ENCODE results near the gene SPARCL1. TPM values are rescaled to one million over a fixed set of nuclear protein-coding genes. Genes with fewer than 3 reads are reported as not detected.

Gene SPARCL1
- polyA plus RNA-seq, 3 donors = not detected

GRCh38 chr4:87517621-87518020 lies 11.6 kb downstream of the SPARCL1 start:
- no peak overlapping the region for H2AFZ ChIP-seq (ENCODE audit: insufficient read depth, low read depth, low read length, poor library complexity, severe bottlenecking)
- Mint-ChIP-seq H3K4me1 (no peaks in the 10 kb centered on the region), H3K36me3 (no peaks in the 10 kb centered on the region), H3K27me3 (ENCODE audit: low read depth in 3 of 3) (peaks cover 0 to 2% (median 0%) of the 10 kb centered on the region in 3 donors), H3K4me3 (no peak overlapping the region), H3K27ac (no peak overlapping the region), H3K9me3 (peaks cover 0 to 2% (median 0%) of the 10 kb centered on the region in 7 donors)
- TF ChIP-seq, protein P1, sequence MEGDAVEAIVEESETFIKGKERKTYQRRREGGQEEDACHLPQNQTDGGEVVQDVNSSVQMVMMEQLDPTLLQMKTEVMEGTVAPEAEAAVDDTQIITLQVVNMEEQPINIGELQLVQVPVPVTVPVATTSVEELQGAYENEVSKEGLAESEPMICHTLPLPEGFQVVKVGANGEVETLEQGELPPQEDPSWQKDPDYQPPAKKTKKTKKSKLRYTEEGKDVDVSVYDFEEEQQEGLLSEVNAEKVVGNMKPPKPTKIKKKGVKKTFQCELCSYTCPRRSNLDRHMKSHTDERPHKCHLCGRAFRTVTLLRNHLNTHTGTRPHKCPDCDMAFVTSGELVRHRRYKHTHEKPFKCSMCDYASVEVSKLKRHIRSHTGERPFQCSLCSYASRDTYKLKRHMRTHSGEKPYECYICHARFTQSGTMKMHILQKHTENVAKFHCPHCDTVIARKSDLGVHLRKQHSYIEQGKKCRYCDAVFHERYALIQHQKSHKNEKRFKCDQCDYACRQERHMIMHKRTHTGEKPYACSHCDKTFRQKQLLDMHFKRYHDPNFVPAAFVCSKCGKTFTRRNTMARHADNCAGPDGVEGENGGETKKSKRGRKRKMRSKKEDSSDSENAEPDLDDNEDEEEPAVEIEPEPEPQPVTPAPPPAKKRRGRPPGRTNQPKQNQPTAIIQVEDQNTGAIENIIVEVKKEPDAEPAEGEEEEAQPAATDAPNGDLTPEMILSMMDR (IDR thresholded peaks at IDR 0.05) = no peak
- no peaks in the 10 kb centered on the region for H3K79me2 ChIP-seq (ENCODE audit: insufficient read depth, low read length)
- WGBS (ENCODE audit: insufficient coverage) = 100% methylated on average over 2 of the region's 2 CpGs
- H3K4me1 ChIP-seq (ENCODE audit: control insufficient read depth in 1 of 2, insufficient read depth in 2 of 2, low read length in 2 of 2) = no peaks in the 10 kb centered on the region
- no peak overlapping the region for H3K4me3 ChIP-seq (replicated peaks in 1 of 3; ENCODE audit: low read depth in 2 of 3, low read length in 3 of 3)
- no peak overlapping the region for H3K4me2 ChIP-seq (replicated peaks; ENCODE audit: extremely low read depth, low read length, poor library complexity, severe bottlenecking)
- no peaks in the 10 kb centered on the region for H3K9me3 ChIP-seq (replicated peaks in 1 of 2; ENCODE audit: control insufficient read depth in 1 of 2, insufficient read depth in 1 of 2, low read length in 2 of 2)
- no peak overlapping the region for H3K9ac ChIP-seq (ENCODE audit: insufficient read depth, low read length, poor library complexity, severe bottlenecking)
- H4K20me1 ChIP-seq (ENCODE audit: insufficient read depth, low read length) = no peaks in the 10 kb centered on the region
- intact Hi-C loops (cut with micrococcal nuclease) = no loop called here
- H3K36me3 ChIP-seq (replicated peaks in 1 of 2; ENCODE audit: control insufficient read depth in 1 of 2, insufficient read depth in 2 of 2, low read length in 2 of 2) = no peaks in the 10 kb centered on the region
- no peak overlapping the region for H3K27ac ChIP-seq (ENCODE audit: low read depth in 1 of 2, low read length in 2 of 2)
- H3K27me3 ChIP-seq (ENCODE audit: control insufficient read depth in 2 of 2, insufficient read depth in 2 of 2, low read length in 2 of 2) = no peaks in the 10 kb centered on the region
- DNase-seq = no peak

DNA sequence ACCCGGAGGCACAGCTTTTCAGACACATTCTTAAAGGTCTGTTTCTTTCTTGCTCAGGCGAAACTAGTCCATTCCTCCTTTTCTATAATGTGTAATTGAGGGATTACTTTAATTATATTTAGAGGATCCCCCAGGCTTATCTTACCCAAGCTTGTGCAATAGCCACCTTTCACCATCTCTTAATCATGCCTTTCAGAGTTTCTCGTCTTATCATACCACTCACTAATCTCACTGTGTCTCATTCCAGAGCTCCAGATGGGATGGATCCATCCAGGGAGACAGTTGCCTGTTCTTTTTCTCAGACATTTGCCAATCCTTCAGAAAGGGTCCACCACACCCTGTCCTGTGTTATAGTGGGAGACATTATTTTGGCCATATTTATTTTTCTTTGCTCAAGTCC lies 12.5 kb downstream of the SPARCL1 start:
- no peak overlapping the region for H3K9ac ChIP-seq (ENCODE audit: insufficient read depth, low read length, poor library complexity, severe bottlenecking)
- no peaks in the 10 kb centered on the region for H3K79me2 ChIP-seq (ENCODE audit: insufficient read depth, low read length)
- Mint-ChIP-seq H3K4me1 (no peaks in the 10 kb centered on the region), H3K4me3 (no peak overlapping the region), H3K27me3 (ENCODE audit: low read depth in 3 of 3) (peaks cover 0 to 2% (median 0%) of the 10 kb centered on the region in 3 donors), H3K9me3 (no peaks in the 10 kb centered on the region), H3K36me3 (no peaks in the 10 kb centered on the region), H3K27ac (no peak overlapping the region)
- no peak overlapping the region for H2AFZ ChIP-seq (ENCODE audit: insufficient read depth, low read depth, low read length, poor library complexity, severe bottlenecking)
- intact Hi-C loops (cut with micrococcal nuclease) = no loop called here
- H3K9me3 ChIP-seq (replicated peaks in 1 of 2; ENCODE audit: control insufficient read depth in 1 of 2, insufficient read depth in 1 of 2, low read length in 2 of 2) = no peaks in the 10 kb centered on the region
- no peak overlapping the region for H3K4me2 ChIP-seq (replicated peaks; ENCODE audit: extremely low read depth, low read length, poor library complexity, severe bottlenecking)
- no peaks in the 10 kb centered on the region for H3K27me3 ChIP-seq (ENCODE audit: control insufficient read depth in 2 of 2, insufficient read depth in 2 of 2, low read length in 2 of 2)
- TF ChIP-seq, protein P1 (IDR thresholded peaks at IDR 0.05) = no peak
- H3K4me3 ChIP-seq (replicated peaks in 1 of 3; ENCODE audit: low read depth in 2 of 3, low read length in 3 of 3) = no peak overlapping the region
- no peaks in the 10 kb centered on the region for H3K36me3 ChIP-seq (replicated peaks in 1 of 2; ENCODE audit: control insufficient read depth in 1 of 2, insufficient read depth in 2 of 2, low read length in 2 of 2)
- no peaks in the 10 kb centered on the region for H4K20me1 ChIP-seq (ENCODE audit: insufficient read depth, low read length)
- WGBS (ENCODE audit: insufficient coverage) = 100% methylated on average over 1 of the region's 3 CpGs
- H3K4me1 ChIP-seq (ENCODE audit: control insufficient read depth in 1 of 2, insufficient read depth in 2 of 2, low read length in 2 of 2) = no peaks in the 10 kb centered on the region
- no peak overlapping the region for H3K27ac ChIP-seq (ENCODE audit: low read depth in 1 of 2, low read length in 2 of 2)
- no peak for DNase-seq

All from CD14-positive monocyte (primary cell).